AG10803 (cell line): ENCODE data around the gene PPT1.

Source experiments
- DNase-seq: peaks from one replicate; pipeline ENCODE4 v3.0.0; 2010; ENCODE audit warnings: low read depth
- H3K4me3 ChIP-seq: 2 replicates; pipeline ENCODE4 v1.5.1; 2011; ENCODE audit warnings: mild to moderate bottlenecking, low read length, control low read depth
- TF ChIP-seq, protein P1 (sequence below): conservative IDR thresholded peaks from 2 replicates; pipeline ENCODE4 v1.5.1; 2011; ENCODE audit warnings: mild to moderate bottlenecking, low read length, control low read depth, inconsistent platforms

The PPT1 gene

DNA sequence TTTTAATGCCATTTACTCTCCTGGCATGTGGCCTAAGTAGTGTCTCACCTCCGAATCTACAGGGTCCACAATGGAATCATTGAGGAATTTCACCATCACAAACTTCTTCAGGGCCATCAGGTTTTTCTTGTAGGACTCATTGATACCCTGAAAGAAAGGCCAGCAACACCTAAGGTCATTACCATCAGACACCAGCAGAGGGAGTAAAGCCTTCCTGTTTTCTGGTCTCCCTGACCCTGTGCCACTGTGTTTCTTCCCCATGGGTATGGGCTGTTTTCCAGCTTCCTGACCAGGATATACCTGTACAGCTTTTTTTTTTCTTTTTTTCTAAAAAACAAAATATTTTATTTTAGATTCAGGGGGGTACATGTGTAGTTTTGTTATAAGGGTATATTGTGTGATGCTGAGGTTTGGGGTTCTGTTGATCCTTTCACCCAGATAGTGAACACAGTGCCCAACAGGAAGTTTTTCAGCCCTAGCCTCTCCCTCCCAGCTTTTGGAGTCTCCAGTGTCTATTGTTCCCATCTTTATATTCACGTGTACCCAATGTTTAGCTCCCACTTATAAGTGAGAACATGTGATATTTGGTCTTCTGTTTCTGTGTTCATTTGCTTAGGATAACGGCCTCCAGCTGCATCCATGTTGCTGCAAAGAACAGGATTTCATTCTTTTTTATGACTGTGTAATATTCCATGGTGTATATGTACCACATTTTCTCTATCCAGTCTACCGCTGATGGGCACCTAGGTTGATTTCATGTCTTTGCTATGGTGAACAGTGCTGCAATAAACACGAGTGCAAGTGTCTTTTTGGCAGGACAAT, 18.3 kb downstream of the PPT1 start:
- TF ChIP-seq, protein P1, sequence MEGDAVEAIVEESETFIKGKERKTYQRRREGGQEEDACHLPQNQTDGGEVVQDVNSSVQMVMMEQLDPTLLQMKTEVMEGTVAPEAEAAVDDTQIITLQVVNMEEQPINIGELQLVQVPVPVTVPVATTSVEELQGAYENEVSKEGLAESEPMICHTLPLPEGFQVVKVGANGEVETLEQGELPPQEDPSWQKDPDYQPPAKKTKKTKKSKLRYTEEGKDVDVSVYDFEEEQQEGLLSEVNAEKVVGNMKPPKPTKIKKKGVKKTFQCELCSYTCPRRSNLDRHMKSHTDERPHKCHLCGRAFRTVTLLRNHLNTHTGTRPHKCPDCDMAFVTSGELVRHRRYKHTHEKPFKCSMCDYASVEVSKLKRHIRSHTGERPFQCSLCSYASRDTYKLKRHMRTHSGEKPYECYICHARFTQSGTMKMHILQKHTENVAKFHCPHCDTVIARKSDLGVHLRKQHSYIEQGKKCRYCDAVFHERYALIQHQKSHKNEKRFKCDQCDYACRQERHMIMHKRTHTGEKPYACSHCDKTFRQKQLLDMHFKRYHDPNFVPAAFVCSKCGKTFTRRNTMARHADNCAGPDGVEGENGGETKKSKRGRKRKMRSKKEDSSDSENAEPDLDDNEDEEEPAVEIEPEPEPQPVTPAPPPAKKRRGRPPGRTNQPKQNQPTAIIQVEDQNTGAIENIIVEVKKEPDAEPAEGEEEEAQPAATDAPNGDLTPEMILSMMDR = peak; percentile 86
- peak; percentile 49 for DNase-seq
- no peak overlapping the region for H3K4me3 ChIP-seq

GRCh38 chr1:40076895-40077312, 20.1 kb downstream of the PPT1 start:
- TF ChIP-seq, protein P1 = no peak
- peak; percentile 91 for DNase-seq
- H3K4me3 ChIP-seq = no peak overlapping the region

DNA sequence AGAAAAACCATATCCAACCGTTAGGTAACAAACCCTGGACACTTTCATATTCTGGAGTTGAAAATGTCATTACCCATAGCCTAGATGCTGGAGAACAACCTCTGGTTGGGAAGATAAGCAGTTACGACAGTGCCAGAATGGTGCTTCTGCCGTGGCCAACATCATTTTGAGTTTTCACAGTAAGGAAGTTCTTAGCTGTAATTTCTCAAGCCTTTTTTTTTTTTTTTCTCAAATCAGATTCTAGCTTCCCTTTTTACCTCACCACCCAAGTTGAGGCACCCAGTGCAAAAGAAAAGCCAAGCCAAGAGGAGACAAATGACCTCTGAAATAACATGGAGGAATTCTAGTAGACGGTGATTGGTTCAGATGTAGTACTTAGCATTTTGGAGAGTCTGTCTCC, 21.8 kb downstream of the PPT1 start:
- TF ChIP-seq, protein P1 = no peak
- no peak for DNase-seq
- H3K4me3 ChIP-seq = no peak overlapping the region

- H3K4me3 ChIP-seq = no peak overlapping the region
- TF ChIP-seq, protein P1 = no peak
- no peak for DNase-seq
These were observed 24.0 kb downstream of the PPT1 start for GRCh38 chr1:40073062-40073461.

DNA sequence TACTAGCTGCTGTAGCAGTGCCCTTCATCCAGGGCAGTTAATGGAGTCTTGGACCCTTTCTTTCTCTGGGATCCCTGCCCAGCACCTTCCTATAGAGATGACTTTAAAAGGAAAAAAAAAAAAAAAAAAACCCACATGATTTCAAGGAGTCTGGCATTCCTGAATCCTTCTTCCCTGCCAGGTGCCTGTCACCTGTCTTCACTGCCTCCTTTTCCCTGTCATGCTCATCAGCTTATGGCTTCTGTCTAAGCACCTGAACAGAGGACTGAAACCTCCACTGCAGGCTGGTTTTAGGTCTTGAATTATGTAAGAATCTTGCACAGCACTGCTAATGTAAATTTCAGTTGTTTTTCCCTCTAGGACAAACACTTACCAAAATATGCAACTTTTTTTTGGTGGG, 24.9 kb downstream of the PPT1 start:
- no peak overlapping the region for H3K4me3 ChIP-seq
- DNase-seq = no peak
- TF ChIP-seq, protein P1 = no peak

DNA sequence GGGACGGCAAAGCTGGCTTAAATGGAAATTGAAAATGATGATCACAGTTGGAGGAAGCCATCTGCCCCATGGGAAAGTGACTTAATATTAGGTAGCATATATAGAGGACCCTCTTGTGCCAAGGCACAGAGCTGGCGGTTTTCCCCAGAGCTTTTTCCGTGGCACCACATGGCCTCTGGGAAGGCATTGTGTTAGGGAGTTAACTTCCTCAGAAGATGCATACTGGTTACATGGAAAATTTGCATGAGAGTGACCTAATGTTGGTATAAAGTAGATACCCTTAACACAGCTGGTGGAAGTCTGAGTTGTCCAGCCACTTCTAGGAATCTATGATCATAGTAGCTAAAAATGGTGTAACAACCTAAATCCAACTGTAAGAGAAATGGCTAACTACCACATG, 29.2 kb downstream of the PPT1 start:
- TF ChIP-seq, protein P1 = no peak
- DNase-seq = no peak
- no peak overlapping the region for H3K4me3 ChIP-seq

DNA sequence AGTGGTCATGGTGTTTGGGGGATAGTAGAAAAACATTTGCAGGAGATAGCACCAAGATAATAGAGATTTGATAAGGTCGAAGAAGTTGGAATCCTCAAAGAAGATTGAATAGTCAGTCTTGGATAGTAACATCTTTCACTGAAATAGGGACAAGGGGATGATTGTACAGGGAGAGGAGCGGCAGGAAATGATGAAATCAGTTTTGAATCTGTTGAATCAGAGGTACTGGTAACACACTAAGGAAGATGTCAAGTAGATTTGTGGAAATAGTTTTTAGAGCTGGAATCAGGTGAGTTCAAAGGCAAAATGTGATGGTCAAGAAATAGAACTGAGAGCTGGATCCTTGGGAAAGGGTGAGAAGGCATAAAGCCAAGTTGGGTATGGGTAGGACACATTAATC, 30.0 kb downstream of the PPT1 start:
- peak; percentile 20 for DNase-seq
- H3K4me3 ChIP-seq = no peak overlapping the region
- TF ChIP-seq, protein P1 = no peak
